K562 (cell line): ENCODE measurements around the gene PBXIP1. TPM values are rescaled to one million over a fixed set of nuclear protein-coding genes. Genes with fewer than 3 reads are reported as not detected.
A peak's percentile ranks its signal among the peaks of the same experiment; 100 is the strongest.

ENCODE experiments used
- ARNT ChIP-seq, 2 experiments: fragments of 450-650 bp; IDR thresholded peaks; 2 replicates each; pipeline ENCODE4 v1.6.1; 2016; ENCODE audit warnings: mild to moderate bottlenecking in 1 of 2
- ASH1L ChIP-seq: fragments of 450-650 bp; IDR thresholded peaks from 2 replicates; pipeline ENCODE4 v1.6.1; 2018; ENCODE audit warnings: borderline replicate concordance, mild to moderate bottlenecking, low read depth; ENCODE audit not compliant: partially characterized antibody
- BRD9 ChIP-seq: fragments of 450-650 bp; IDR thresholded peaks from 2 replicates; pipeline ENCODE4 v1.6.1; 2018; ENCODE audit warnings: low read depth; ENCODE audit not compliant: partially characterized antibody
- CTBP1 ChIP-seq: fragments of 450-650 bp; IDR thresholded peaks from 2 replicates; pipeline ENCODE4 v1.6.1; 2016; ENCODE audit warnings: borderline replicate concordance
- DDX20 ChIP-seq: fragments of 450-650 bp; IDR thresholded peaks from 2 replicates; pipeline ENCODE4 v1.6.1; 2016; ENCODE audit warnings: missing genetic modification characterization, low read depth, mild to moderate bottlenecking, missing compliant biosample characterization, moderate library complexity
- NFYB ChIP-seq: IDR thresholded peaks from 2 replicates; pipeline ENCODE4 v1.6.1; 2011; ENCODE audit warnings: mild to moderate bottlenecking, moderate library complexity; ENCODE audit not compliant: insufficient read length; ENCODE audit errors: extremely low read depth
- POLR2H ChIP-seq: IDR thresholded peaks from 2 replicates; pipeline ENCODE4 v1.6.1; 2016; ENCODE audit warnings: missing genetic modification characterization, low read depth, mild to moderate bottlenecking, control low read depth, missing compliant biosample characterization, moderate library complexity
- RAD51 ChIP-seq: fragments of 450-650 bp; IDR thresholded peaks from 2 replicates; pipeline ENCODE4 v1.7.1; 2016; ENCODE audit warnings: low read depth, mild to moderate bottlenecking, borderline replicate concordance
- ZNF263 ChIP-seq: sonication (generic); formaldehyde crosslinking; IDR thresholded peaks from 2 replicates; pipeline ENCODE4 v1.8.0; 2022; ENCODE audit warnings: mild to moderate bottlenecking, missing genetic modification reagents, borderline replicate concordance
- ZZZ3 ChIP-seq: fragments of 450-650 bp; IDR thresholded peaks from 2 replicates; pipeline ENCODE4 v1.6.1; 2016; ENCODE audit warnings: antibody characterized with exemption, mild to moderate bottlenecking, moderate library complexity
- polyA plus RNA-seq, 8 experiments: library from polyadenylated mRNA; depleted of rRNA in 4 of 8; stranded (reverse) in 5 of 8; unstranded in 3 of 8; fragments of >200 nt; fragmentation: Nextera tagmentation in 2 of 8; fragmentation: Illumina TruSeq in 1 of 8; extraction: Ambion mirVana in 2 of 8; extraction: Trizol in 1 of 8; gene quantifications; 2 replicates each; pipeline versions ENCODE4 v1.2.1 to v1.2.3, GENCODE V29; 2011 to 2014; ENCODE audit warnings: inconsistent platforms in 1 of 8, missing spikeins in 1 of 8
- total RNA-seq, 7 experiments: library from RNA; depleted of rRNA in 6 of 7; stranded (reverse); fragments of >200 nt in 6 of 7; fragmentation: Illumina TruSeq in 2 of 7; extraction: Trizol in 2 of 7; gene quantifications; 2 replicates each; pipeline versions ENCODE4 v1.2.1 to v1.2.3, GENCODE V29; 2011 to 2021; ENCODE audit warnings: low replicate concordance in 1 of 7
- TF ChIP-seq, protein P1 (sequence below): fragments of 250-450 bp; sonication (Bioruptor Pico); IDR thresholded peaks from 2 replicates; pipeline ENCODE4 v1.4.0; 2020; ENCODE audit warnings: mild to moderate bottlenecking
- TF ChIP-seq, protein P2 (sequence below), 2 experiments: fragments of 450-650 bp; IDR thresholded peaks; 2 replicates each; pipeline ENCODE4 v1.6.1; 2016; ENCODE audit warnings: mild to moderate bottlenecking in 2 of 2, borderline replicate concordance in 1 of 2, low read depth in 1 of 2, moderate library complexity in 1 of 2

PBXIP1 gene
- total and polyA plus RNA-seq, 9 of the 15 experiments (the other 6 are each of a cell fraction or from before 2014, with no cell fraction given): 0.13 to 8.3 (median 5.8) TPM

DNA sequence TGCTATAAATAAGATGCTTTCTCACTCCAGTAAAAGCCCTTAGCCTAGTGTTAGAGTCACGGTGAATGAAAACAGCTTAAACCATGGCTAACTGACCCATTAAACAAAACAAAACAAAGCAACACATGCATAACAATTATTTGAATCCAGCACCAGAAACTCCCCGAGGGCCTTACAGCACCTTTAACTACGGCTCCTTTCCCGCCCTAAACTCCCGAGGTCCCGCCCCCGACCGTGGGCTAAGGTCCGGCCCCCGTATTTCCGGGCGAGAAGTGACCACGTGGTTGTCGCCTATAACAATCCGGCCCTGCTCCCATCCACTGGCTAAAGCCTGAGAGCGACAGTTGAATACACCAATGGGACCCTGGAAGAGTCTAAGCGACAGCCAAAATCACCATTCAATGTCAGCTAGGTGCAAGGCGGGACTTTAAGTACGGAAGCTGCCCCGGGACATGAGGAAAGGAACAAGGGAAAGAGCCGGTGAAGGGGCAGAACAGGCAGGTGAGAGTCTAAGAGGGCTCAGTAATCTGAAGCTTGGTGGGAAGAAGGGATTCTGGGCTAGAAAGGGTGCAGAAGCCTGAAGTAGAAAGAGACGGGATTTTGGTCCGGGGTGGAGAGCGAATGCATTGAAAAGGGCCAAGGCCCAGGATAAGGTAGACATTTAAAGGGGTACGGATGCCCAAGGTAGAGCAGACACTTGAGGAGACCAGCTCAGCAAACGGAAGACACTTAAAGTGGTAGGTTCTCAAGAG lies 27.2 kb upstream of the PBXIP1 start, which contains the start of gene FLAD1 (continued):
- peak; percentile 38 for TF ChIP-seq BRD9
- peak; percentile 53 for TF ChIP-seq POLR2H
- peak; percentile 99 for TF ChIP-seq ASH1L
- TF ChIP-seq NFYB: peak; percentile 96
- TF ChIP-seq RAD51: peak; percentile 96
- no peak for TF ChIP-seq ZNF263 (CRISPR knock-in tag)
- peak; percentile 85 for TF ChIP-seq ZZZ3
- TF ChIP-seq, protein P1, sequence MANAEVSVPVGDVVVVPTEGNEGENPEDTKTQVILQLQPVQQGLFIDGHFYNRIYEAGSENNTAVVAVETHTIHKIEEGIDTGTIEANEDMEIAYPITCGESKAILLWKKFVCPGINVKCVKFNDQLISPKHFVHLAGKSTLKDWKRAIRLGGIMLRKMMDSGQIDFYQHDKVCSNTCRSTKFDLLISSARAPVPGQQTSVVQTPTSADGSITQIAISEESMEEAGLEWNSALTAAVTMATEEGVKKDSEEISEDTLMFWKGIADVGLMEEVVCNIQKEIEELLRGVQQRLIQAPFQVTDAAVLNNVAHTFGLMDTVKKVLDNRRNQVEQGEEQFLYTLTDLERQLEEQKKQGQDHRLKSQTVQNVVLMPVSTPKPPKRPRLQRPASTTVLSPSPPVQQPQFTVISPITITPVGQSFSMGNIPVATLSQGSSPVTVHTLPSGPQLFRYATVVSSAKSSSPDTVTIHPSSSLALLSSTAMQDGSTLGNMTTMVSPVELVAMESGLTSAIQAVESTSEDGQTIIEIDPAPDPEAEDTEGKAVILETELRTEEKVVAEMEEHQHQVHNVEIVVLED (CRISPR knock-in tag): no peak
- TF ChIP-seq, protein P2, sequence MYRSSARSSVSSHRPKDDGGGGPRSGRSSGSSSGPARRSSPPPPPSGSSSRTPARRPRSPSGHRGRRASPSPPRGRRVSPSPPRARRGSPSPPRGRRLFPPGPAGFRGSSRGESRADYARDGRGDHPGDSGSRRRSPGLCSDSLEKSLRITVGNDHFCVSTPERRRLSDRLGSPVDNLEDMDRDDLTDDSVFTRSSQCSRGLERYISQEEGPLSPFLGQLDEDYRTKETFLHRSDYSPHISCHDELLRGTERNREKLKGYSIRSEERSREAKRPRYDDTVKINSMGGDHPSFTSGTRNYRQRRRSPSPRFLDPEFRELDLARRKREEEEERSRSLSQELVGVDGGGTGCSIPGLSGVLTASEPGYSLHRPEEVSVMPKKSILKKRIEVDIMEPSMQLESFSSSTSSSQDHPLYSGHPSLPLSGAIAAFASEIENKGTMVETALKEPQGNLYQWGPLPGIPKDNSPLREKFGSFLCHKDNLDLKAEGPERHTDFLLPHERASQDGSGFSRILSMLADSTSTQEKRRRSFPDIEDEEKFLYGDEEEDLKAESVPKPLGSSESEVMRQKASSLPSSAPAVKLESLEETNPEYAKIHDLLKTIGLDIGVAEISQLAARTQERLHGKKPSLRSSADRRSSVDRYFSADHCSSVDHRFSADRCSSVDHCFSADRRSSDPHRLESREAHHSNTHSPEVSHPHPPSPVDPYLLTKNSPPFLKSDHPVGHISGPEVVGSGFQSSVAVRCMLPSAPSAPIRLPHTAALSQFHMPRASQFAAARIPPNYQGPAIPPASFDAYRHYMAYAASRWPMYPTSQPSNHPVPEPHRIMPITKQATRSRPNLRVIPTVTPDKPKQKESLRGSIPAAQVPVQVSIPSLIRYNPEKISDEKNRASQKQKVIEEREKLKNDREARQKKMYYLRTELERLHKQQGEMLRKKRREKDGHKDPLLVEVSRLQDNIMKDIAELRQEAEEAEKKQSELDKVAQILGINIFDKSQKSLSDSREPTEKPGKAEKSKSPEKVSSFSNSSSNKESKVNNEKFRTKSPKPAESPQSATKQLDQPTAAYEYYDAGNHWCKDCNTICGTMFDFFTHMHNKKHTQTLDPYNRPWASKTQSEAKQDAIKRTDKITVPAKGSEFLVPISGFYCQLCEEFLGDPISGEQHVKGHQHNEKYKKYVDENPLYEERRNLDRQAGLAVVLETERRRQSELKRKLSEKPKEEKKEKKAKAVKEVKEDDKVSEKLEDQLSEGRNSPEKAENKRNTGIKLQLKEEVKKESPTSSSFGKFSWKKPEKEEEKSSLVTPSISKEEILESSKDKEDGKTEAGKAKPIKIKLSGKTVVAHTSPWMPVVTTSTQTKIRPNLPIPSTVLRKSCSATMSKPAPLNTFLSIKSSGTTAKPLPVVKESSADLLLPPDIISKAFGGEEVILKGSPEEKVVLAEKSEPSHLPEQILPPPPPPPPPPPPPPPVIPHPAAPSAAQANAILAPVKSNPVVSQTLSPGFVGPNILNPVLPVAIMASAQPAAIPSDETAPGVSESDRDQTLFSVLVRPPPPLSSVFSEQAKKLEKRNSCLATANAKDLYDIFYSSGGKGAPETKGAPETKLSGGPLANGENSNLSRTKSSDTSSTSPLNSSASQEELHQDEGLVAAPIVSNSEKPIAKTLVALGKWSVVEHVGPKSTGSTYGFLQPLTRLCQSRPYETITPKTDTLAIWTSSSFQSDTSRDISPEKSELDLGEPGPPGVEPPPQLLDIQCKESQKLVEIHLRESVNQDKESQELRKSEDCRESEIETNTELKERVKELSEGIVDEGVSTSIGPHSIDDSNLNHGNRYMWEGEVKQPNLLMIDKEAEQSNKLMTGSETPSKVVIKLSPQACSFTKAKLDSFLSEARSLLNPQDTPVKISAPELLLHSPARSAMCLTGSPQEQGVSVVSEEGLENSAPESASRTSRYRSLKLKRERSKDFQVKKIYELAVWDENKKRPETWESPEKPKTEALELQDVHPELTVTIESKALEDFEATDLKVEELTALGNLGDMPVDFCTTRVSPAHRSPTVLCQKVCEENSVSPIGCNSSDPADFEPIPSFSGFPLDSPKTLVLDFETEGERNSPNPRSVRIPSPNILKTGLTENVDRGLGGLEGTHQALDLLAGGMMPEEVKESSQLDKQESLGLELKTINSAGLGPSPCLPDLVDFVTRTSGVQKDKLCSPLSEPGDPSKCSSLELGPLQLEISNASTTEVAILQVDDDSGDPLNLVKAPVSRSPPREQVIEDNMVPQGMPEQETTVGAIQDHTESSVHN (IDR thresholded peaks at IDR 0.05; ENCODE audit: borderline replicate concordance in 1 of 2, low read depth in 1 of 2): peak in 1 of 2 experiments; percentile 37; a peak in 1 of 4 replicates
- TF ChIP-seq CTBP1: peak; percentile 25; the same call in 1 of the 2 replicates
- TF ChIP-seq DDX20: no peak
- peak; percentile 12 to 57; a peak in 1 of 4 replicates for TF ChIP-seq ARNT (IDR thresholded peaks at IDR 0.05)
